CD4-positive, alpha-beta T cell treated with Interferon alpha-2 for 1 hour (primary cell): Measurements from ENCODE around the gene MRPL11.
A peak's percentile ranks its signal among the peaks of the same experiment; 100 is the strongest.

Experiments
- DNase-seq, 2 donors: peaks; one replicate each; pipeline ENCODE4 v3.0.0-alpha.2; 2020 to 2022

Gene MRPL11

GRCh38 chr11:66428933-66429332 lies 9.7 kb downstream of the MRPL11 start:
- DNase-seq: no peak

- no peak for DNase-seq
Observed at GRCh38 chr11:66426314-66426713, 12.3 kb downstream of the MRPL11 start.

GRCh38 chr11:66421492-66422205 lies 17.0 kb downstream of the MRPL11 start:
- peak; percentile 80 to 89 for DNase-seq

GRCh38 chr11:66420671-66421476 lies 17.8 kb downstream of the MRPL11 start, which contains the start of gene NPAS4:
Gene NPAS4 (plus strand): TSS chr11:66421035. CDS start chr11:66421180, 145 bp downstream.
- DNase-seq: no peak

GRCh38 chr11:66419825-66420224 lies 18.8 kb downstream of the MRPL11 start:
- no peak for DNase-seq

GRCh38 chr11:66418986-66419308 lies 19.7 kb downstream of the MRPL11 start:
- no peak for DNase-seq

- peak; percentile 33 to 51 for DNase-seq
Observed at GRCh38 chr11:66418168-66418985, 20.3 kb downstream of the MRPL11 start.

- DNase-seq: no peak
Observed at GRCh38 chr11:66417000-66417399, 21.6 kb downstream of the MRPL11 start.

- no peak for DNase-seq
Observed at GRCh38 chr11:66415423-66415822, 23.2 kb downstream of the MRPL11 start.

- DNase-seq: no peak
Observed at GRCh38 chr11:66414120-66414934, 24.3 kb downstream of the MRPL11 start.

GRCh38 chr11:66413167-66413566 lies 25.5 kb downstream of the MRPL11 start:
- no peak for DNase-seq

GRCh38 chr11:66412110-66412509 lies 26.5 kb downstream of the MRPL11 start:
- DNase-seq: no peak

GRCh38 chr11:66411323-66411722 lies 27.3 kb downstream of the MRPL11 start:
- DNase-seq: no peak

GRCh38 chr11:66410191-66410590 lies 28.5 kb downstream of the MRPL11 start:
- no peak for DNase-seq

- DNase-seq: no peak
Observed at GRCh38 chr11:66409226-66409625, 29.4 kb downstream of the MRPL11 start.

- peak; percentile 85 to 91 for DNase-seq
Observed at GRCh38 chr11:66408488-66409214, 30.0 kb downstream of the MRPL11 start.

GRCh38 chr11:66407651-66408050 lies 31.0 kb downstream of the MRPL11 start:
- DNase-seq: no peak

- no peak for DNase-seq
Observed at GRCh38 chr11:66393954-66394353, 44.7 kb downstream of the MRPL11 start.

GRCh38 chr11:66391322-66391721 lies 47.3 kb downstream of the MRPL11 start:
- DNase-seq: no peak

GRCh38 chr11:66388780-66389386 lies 49.8 kb downstream of the MRPL11 start:
- DNase-seq: peak; percentile 71 to 79
